SU-DHL-6 (cell line): ENCODE measurements around the gene BLTP3B.

Experiments
- H2AFZ ChIP-seq: fragments of 200-600 bp; sonication (generic); 2 replicates; pipeline ENCODE4 v1.6.1; 2014; ENCODE audit warnings: low read depth, mild to moderate bottlenecking, moderate library complexity, mixed read lengths, antibody characterized with exemption, low read length; ENCODE audit not compliant: severe bottlenecking
- H3F3A ChIP-seq: fragments of 200-600 bp; shearing (Covaris generic); 2 replicates; pipeline ENCODE4 v1.6.0; 2016; ENCODE audit warnings: antibody characterized with exemption, mild to moderate bottlenecking; ENCODE audit not compliant: insufficient read depth
- H3K27ac ChIP-seq: fragments of 200-600 bp; sonication (generic); 2 replicates; pipeline ENCODE4 v1.5.1; 2016; ENCODE audit warnings: low read depth, mild to moderate bottlenecking, low read length, moderate library complexity, mixed read lengths
- H3K27me3 ChIP-seq: fragments of 200-600 bp; sonication (generic), shearing (Covaris generic); 2 replicates; pipeline ENCODE4 v1.6.0; 2014; ENCODE audit warnings: mild to moderate bottlenecking, low read length
- H3K36me3 ChIP-seq: fragments of 200-600 bp; sonication (generic); 2 replicates; pipeline ENCODE4 v1.6.1; 2014; ENCODE audit warnings: mild to moderate bottlenecking, low read length, mixed read lengths
- H3K4me2 ChIP-seq: fragments of 300-600, 200-600 bp; shearing (Covaris generic), sonication (generic); 2 replicates; pipeline ENCODE4 v1.6.0; 2014; ENCODE audit warnings: low read length, low read depth, mild to moderate bottlenecking; ENCODE audit not compliant: poor library complexity, severe bottlenecking
- H3K4me3 ChIP-seq: fragments of 200-600 bp; sonication (generic); 2 replicates; pipeline ENCODE4 v1.5.1; 2014; ENCODE audit warnings: antibody characterized with exemption, low read length, mild to moderate bottlenecking, mixed read lengths; ENCODE audit not compliant: insufficient read depth, poor library complexity, severe bottlenecking
- H3K79me2 ChIP-seq: fragments of 200-600 bp; sonication (generic); 2 replicates; pipeline ENCODE4 v1.6.1; 2014; ENCODE audit warnings: mild to moderate bottlenecking, low read length, moderate library complexity; ENCODE audit not compliant: insufficient read depth
- H3K9ac ChIP-seq: fragments of 200-600 bp; sonication (generic); 2 replicates; pipeline ENCODE4 v1.7.0; 2014; ENCODE audit warnings: mild to moderate bottlenecking, low read length
- H3K9me2 ChIP-seq: fragments of 200-600 bp; sonication (generic); replicated peaks from 2 replicates; pipeline ENCODE4 v1.6.1; 2014; ENCODE audit warnings: low read length; ENCODE audit not compliant: insufficient read depth
- H3K9me3 ChIP-seq: fragments of 200-600 bp; sonication (generic); 2 replicates; pipeline ENCODE4 v1.6.1; 2014; ENCODE audit warnings: low read length, mixed read lengths; ENCODE audit not compliant: insufficient read depth
- H4K20me1 ChIP-seq: fragments of 200-600 bp; sonication (generic); 2 replicates; pipeline ENCODE4 v1.6.1; 2014; ENCODE audit warnings: low read depth, mild to moderate bottlenecking, antibody characterized with exemption, low read length, moderate library complexity, mixed read lengths
- CTCF ChIP-seq: fragments of 200-600 bp; sonication (generic); IDR thresholded peaks from one replicate; pipeline ENCODE4 v1.5.1; 2017; ENCODE audit warnings: antibody characterized with exemption, mild to moderate bottlenecking, low read length, moderate library complexity; ENCODE audit not compliant: insufficient read depth, poor library complexity, severe bottlenecking
- EZH2phosphoT487 ChIP-seq: fragments of 200-600 bp; sonication (generic), shearing (Covaris generic); conservative IDR thresholded peaks from 2 replicates; pipeline ENCODE4 v1.6.1; 2018; ENCODE audit warnings: mild to moderate bottlenecking, antibody characterized with exemption, low read length, moderate library complexity, mixed read lengths

Gene BLTP3B

GRCh38 chr12:100153131-100153530 lies 10.5 kb upstream of the BLTP3B start:
- no peak overlapping the region for H3K27ac ChIP-seq
- H3K36me3 ChIP-seq: no peaks in the 10 kb centered on the region
- no peak overlapping the region for H3K4me2 ChIP-seq
- no peaks in the 10 kb centered on the region for H4K20me1 ChIP-seq
- H3K27me3 ChIP-seq: no peaks in the 10 kb centered on the region
- TF ChIP-seq EZH2phosphoT487 (no peak), CTCF (no peak)
- H2AFZ ChIP-seq: no peak overlapping the region
- no peaks in the 10 kb centered on the region for H3K79me2 ChIP-seq
- no peaks in the 10 kb centered on the region for H3K9me3 ChIP-seq
- no peak overlapping the region for H3K9ac ChIP-seq
- no peaks in the 10 kb centered on the region for H3K9me2 ChIP-seq
- no peaks in the 10 kb centered on the region for H3F3A ChIP-seq
- H3K4me3 ChIP-seq: no peak overlapping the region

GRCh38 chr12:100151769-100152168 lies 9.1 kb upstream of the BLTP3B start:
- no peaks in the 10 kb centered on the region for H3K9me2 ChIP-seq
- no peaks in the 10 kb centered on the region for H4K20me1 ChIP-seq
- H3K4me3 ChIP-seq: no peak overlapping the region
- no peaks in the 10 kb centered on the region for H3K27me3 ChIP-seq
- H3K36me3 ChIP-seq: no peaks in the 10 kb centered on the region
- no peaks in the 10 kb centered on the region for H3K9me3 ChIP-seq
- H3K4me2 ChIP-seq: no peak overlapping the region
- TF ChIP-seq EZH2phosphoT487: no peak
- TF ChIP-seq CTCF: no peak
- no peak overlapping the region for H3K9ac ChIP-seq
- H2AFZ ChIP-seq: no peak overlapping the region
- no peaks in the 10 kb centered on the region for H3F3A ChIP-seq
- H3K27ac ChIP-seq: no peak overlapping the region
- no peaks in the 10 kb centered on the region for H3K79me2 ChIP-seq

DNA sequence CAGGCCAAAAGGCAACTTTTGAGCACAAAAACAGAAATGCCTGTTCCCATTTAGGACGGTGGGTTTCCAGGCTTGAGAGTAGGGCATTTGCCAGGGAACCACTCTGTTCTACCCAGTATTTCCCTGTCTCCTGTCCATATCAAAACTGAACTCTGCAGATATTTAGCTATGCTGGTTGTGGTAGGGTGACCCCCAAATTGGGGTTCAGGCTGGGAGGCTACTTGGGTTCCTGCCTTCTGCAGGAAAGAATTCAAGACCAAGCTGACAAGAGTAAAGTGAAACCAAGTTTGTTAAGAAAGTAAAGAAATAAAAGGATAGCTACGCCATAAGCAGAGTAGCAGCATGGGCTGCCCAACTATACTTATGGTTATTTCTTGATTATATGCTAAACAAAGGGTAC lies 3.6 kb upstream of the BLTP3B start:
- Histone ChIP-seq H2AFZ (no peak overlapping the region), H3K4me2 (no peak overlapping the region), H3K27me3 (no peaks in the 10 kb centered on the region), H4K20me1 (no peaks in the 10 kb centered on the region), H3K36me3 (no peaks in the 10 kb centered on the region), H3K79me2 (peaks cover 6% of the 10 kb centered on the region; the same call in 1 of the 2 replicates), H3K9me3 (no peaks in the 10 kb centered on the region), H3F3A (no peaks in the 10 kb centered on the region), H3K27ac (no peak overlapping the region), H3K4me3 (no peak overlapping the region), H3K9me2 (no peaks in the 10 kb centered on the region), H3K9ac (no peak overlapping the region)
- no peak for TF ChIP-seq CTCF
- no peak for TF ChIP-seq EZH2phosphoT487

- no peaks in the 10 kb centered on the region for H3K36me3 ChIP-seq
- H3K79me2 ChIP-seq: peaks cover 6% of the 10 kb centered on the region; the same call in 1 of the 2 replicates
- no peaks in the 10 kb centered on the region for H3K27me3 ChIP-seq
- no peaks in the 10 kb centered on the region for H3K9me3 ChIP-seq
- H3K4me3 ChIP-seq: no peak overlapping the region
- no peak for TF ChIP-seq EZH2phosphoT487
- TF ChIP-seq CTCF: no peak
- no peak overlapping the region for H3K27ac ChIP-seq
- no peak overlapping the region for H2AFZ ChIP-seq
- H3K4me2 ChIP-seq: no peak overlapping the region
- no peaks in the 10 kb centered on the region for H3F3A ChIP-seq
- H3K9ac ChIP-seq: no peak overlapping the region
- no peaks in the 10 kb centered on the region for H3K9me2 ChIP-seq
- no peaks in the 10 kb centered on the region for H4K20me1 ChIP-seq
Observed at GRCh38 chr12:100145643-100146042, 3.0 kb upstream of the BLTP3B start.
